GM21390 (cell line): ENCODE measurements around the gene DNHD1.

Experiments
- ATAC-seq: cut with Tn5 transposase; IDR thresholded peaks from one replicate; pipeline ENCODE4 v1.9.1; 2021; ENCODE audit not compliant: unreplicated experiment

The DNHD1 gene

GRCh38 chr11:6531267-6531752 is 34.2 kb downstream of the DNHD1 start:
- no peak for ATAC-seq

- no peak for ATAC-seq
Measured at GRCh38 chr11:6538456-6538855, 41.4 kb downstream of the DNHD1 start.

GRCh38 chr11:6538945-6539344 is 41.9 kb downstream of the DNHD1 start:
- ATAC-seq, result no peak

GRCh38 chr11:6539748-6540268 is 42.7 kb downstream of the DNHD1 start:
- ATAC-seq, result no peak

- no peak for ATAC-seq
Measured at GRCh38 chr11:6541356-6541755, 44.3 kb downstream of the DNHD1 start.

- no peak for ATAC-seq
Measured at GRCh38 chr11:6542727-6543126, 45.6 kb downstream of the DNHD1 start.

GRCh38 chr11:6544921-6545850 is 48.1 kb downstream of the DNHD1 start:
- ATAC-seq, result no peak

- ATAC-seq, result no peak
Measured at GRCh38 chr11:6545917-6546605, 49.0 kb downstream of the DNHD1 start.

GRCh38 chr11:6546735-6547134 is 49.7 kb downstream of the DNHD1 start:
- no peak for ATAC-seq

GRCh38 chr11:6547177-6547576 is 50.1 kb downstream of the DNHD1 start:
- no peak for ATAC-seq

- no peak for ATAC-seq
Measured at GRCh38 chr11:6548121-6548520, 51.0 kb downstream of the DNHD1 start.

- no peak for ATAC-seq
Measured at GRCh38 chr11:6548641-6549040, 51.6 kb downstream of the DNHD1 start.

GRCh38 chr11:6553634-6554033 is 56.6 kb downstream of the DNHD1 start:
- no peak for ATAC-seq

GRCh38 chr11:6554828-6555706 is 58.0 kb downstream of the DNHD1 start:
- ATAC-seq, result no peak

- no peak for ATAC-seq
Measured at GRCh38 chr11:6556139-6556949, 59.3 kb downstream of the DNHD1 start.

GRCh38 chr11:6557063-6557462 is 60.0 kb downstream of the DNHD1 start:
- ATAC-seq, result no peak

GRCh38 chr11:6557761-6558674 is 60.9 kb downstream of the DNHD1 start:
- ATAC-seq, result no peak

- ATAC-seq, result no peak
Measured at GRCh38 chr11:6559369-6559768, 62.3 kb downstream of the DNHD1 start.

GRCh38 chr11:6561288-6561687 is 64.2 kb downstream of the DNHD1 start:
- ATAC-seq, result no peak
